NCI-H2081 (cell line): Measurements from ENCODE around the gene OR2AG2.
"Not testable (repeated sequence)": the region's sequence is repeated elsewhere in the genome, so short reads cannot be mapped to it uniquely, and the experiment has no call there.

Experiments
- DNase-seq, 2 experiments: peaks; one replicate each; lab custom pipeline; 2025; lab: John Stamatoyannopoulos, UW

OR2AG2 gene

DNA sequence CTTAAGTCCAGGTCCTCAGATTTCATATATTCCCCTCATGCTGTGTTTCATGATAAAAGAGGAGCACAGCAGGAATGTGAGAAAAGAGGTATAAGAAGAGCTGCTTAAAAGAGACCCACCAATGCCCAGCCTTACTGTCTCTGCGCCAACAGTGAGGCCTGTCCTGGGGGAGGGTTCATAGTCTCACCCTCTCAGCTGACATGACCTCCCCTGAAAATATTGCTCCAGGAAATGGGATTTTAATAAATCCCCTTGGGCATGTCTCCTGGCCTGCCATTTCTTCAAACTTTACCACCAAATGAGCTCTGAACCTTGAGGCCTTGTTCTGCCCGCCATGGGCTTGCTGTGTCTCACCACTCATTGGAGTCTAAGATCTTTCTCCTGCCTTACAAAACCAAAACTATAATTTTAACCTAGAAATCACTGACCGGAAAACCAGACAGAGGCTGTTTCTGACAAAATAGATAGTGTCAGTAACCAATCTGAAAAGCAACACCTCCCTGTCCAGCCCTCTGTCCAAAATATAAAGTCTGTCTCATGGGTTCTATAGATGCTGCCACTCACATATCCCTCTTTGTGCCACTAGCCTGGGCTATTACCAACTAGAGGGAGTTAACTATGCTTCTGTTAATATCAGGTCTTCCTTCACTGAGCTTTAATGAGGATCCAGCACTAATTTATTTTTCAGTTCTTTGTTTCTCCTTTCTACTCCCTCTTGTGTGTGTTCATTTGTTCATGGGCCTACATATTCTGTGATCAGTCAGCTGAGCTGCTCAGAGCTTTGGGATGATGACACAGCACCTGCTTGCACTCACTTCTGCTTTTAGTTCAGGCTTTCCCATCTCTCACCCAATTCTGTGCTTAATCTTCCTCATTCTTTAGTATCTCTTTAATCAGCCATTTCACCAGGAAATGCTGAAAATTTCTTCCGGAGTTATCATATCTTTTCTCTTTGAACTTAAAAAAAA, at the start of gene OR2AG2:
Gene OR2AG2 (minus strand): TSS at position 51 of the 968 bp plus-strand sequence. CDS start 3,019 bp downstream, outside the sequence.
- DNase-seq = no peak

- no peak for DNase-seq
These were observed 47.2 kb upstream of the OR2AG2 start for GRCh38 chr11:6818967-6819366.

GRCh38 chr11:6817694-6818093, 45.9 kb upstream of the OR2AG2 start:
- DNase-seq = no peak

- no peak for DNase-seq
These were observed 41.9 kb upstream of the OR2AG2 start for GRCh38 chr11:6813656-6814055.

DNA sequence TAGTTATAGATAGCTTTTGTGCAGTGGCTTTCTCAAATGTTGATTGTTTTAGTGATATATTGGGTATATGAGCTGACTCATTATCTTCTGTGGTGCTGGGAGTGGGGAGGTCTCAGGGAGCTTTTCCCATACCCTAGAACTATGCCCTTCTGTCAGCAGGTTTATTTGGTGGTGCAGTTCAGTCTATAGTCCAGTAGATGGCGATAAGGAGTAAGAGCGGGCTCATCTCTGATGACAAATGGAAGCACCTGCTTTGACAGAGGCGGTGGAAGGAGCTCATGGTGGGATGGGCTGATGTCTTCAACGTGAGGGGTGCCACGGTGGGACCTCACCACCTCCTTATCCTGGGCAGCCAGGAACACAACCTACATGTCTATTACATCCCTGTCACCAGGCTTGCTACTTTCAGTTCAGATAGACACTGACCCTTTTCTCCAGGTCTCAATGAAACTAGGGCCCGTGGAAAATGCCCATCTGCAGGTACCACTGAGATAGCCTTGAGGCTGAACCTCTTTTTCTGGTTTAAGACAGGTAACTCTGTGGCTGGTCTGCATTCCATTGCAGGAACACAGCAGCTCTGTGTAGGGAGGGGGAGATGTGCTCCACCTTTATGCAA, 40.7 kb upstream of the OR2AG2 start:
- DNase-seq = peak; percentile 18 to 49

DNA sequence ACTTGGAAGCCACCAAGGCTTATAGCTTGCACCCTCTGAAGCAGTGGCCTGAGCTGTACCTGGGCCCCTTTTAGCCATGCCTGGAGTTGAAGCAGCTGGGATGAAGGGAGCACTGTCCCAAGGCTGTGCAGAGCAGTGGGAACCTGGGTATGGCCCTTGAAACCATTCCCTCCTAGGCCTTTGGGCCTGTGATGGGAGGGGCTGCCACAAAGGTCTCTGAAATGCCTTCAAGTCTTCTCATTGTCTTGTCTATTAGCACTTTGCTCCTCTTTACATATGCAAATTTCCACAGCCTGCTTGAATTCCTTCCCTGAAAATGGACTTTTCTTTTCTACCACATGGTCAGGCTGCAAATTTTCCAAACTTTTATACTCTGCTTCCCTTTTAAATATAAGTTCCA, 29.3 kb upstream of the OR2AG2 start:
- not testable (repeated sequence) for DNase-seq

DNA sequence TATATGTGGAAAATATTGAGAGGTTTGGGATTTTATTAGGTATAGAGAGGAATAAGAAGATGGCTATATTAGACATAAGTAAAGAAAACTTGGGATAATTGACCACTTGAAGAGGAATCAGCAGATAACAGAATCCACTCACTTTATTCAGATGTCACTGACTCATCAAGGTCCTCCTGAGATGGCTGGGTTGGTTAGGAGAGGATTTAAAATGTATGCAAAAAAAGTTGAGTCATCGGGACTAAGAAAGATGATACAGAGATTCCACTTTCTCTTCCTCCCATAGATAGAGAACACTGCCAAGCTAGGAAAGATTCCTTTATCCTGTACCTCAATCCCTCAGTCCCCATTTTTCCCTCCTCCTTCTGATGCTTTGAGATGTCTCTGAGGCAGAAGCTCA, 27.6 kb upstream of the OR2AG2 start, which contains the start of gene OR6A2:
Gene OR6A2 (minus strand): TSS at position 288 of the 400 bp plus-strand sequence. CDS start 3,981 bp downstream, outside the sequence.
- no peak for DNase-seq

DNA sequence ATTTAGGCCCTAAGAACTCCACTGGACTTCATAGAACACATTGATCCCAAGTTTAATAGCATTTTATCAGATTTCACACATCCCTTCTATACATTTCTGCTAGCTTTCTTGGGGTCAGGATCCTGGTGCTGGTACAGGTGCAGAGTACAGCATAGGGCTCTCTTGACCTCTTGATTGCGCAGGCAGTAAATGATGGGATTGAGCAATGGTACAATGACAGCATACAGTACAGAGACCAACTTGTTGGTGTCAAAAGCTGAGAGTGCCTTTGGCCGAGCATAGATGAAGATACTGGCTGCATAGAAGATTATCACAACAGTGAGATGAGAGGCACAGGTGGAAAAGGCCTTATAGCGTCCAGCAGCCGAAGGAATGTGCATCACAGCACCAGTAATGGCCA, 22.9 kb upstream of the OR2AG2 start:
- DNase-seq = no peak

GRCh38 chr11:6790546-6790945, 18.8 kb upstream of the OR2AG2 start:
- no peak for DNase-seq

- DNase-seq = no peak
These were observed 10.9 kb upstream of the OR2AG2 start, which contains the start of gene OR2AG1 for GRCh38 chr11:6782720-6783119. TSS of gene OR2AG1 (plus strand) at chr11:6783020. CDS start at chr11:6785038, 2,018 bp downstream.

- no peak for DNase-seq
These were observed 9.1 kb upstream of the OR2AG2 start for GRCh38 chr11:6780829-6781228.

DNA sequence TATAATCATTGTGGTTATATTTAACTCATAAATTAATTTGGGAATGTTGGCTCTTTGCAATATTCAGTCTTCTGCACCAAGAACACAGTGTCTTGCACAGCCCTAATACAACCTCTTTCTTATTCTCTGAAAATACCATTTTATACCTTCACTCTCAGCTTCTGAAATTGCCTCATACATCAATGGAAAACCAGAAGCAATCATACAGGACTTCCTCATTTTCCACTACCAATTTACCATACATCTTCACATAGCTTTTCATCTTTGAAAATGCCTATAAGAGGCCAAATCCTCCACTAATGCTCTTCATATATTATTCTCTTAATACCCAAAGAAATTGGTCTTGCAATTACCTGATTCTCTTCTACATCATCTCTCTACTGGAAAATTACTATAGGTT, 6.7 kb upstream of the OR2AG2 start:
- DNase-seq = no peak

GRCh38 chr11:6757373-6757967, 14.3 kb downstream of the OR2AG2 start:
- DNase-seq = peak; percentile 1 to 60

DNA sequence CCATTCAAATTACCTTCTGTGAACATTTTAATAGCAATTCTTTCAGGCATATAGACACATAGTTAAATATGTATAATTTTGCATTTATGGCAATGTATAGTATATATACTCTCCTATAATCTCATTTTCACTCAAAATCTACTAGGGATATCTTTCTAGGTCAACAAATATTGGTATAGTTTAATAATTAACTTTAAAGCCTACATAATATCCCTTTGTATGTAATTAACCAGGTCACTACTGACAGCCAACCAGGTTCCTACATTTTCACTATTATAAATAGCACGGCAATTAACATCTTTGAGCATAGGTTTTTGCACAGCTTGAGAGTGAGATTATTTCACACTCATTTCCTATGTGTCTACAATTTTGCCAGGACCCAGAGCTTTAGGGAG, 15.8 kb downstream of the OR2AG2 start:
- DNase-seq = no peak

GRCh38 chr11:6755303-6755952, 16.3 kb downstream of the OR2AG2 start:
- peak; percentile 9 to 20 for DNase-seq

DNA sequence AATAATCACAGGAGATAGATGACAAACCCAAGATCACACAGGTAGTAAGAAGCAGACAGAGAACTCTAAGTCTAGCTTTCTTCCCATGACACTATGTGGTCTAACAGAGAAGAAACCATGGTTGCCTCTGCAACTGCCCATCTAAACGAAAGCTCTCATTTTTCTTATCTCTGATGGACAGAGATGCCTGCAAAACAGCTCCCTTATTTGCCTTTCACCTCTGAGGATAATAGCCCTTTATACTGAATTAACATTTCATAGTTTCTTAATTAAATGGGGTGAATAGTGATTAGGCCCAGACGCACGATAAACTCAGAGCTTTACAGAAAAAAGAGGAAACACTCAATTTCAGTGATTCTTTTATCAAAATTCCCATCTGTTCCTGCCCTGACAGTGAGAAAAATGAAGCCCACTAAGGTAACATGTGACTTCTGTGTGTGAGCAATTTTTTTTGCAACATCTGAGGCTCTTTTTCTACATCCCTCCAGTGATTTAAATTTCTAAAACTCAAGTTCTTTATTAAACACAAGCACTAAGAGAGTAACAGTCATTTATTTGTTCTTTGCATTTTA, 24.6 kb downstream of the OR2AG2 start:
- DNase-seq = no peak

DNA sequence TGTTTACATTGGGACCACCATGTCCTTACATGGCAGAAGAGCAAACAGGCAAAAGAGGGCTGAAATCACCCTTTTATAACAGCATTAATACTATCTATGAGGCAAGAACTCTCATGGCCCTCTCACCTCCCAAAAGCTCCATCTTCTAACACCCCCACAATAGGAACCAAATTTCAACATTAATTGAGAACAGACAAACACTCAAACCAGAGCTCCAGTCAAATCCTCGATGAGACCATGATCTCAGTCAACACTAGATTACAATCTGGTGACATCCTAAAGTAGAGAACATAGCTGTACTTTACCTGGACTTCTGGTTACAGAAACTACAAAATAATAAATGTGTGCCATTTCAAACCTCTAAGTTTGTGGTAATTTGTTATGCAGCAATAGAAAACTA, 25.1 kb downstream of the OR2AG2 start:
- no peak for DNase-seq

DNA sequence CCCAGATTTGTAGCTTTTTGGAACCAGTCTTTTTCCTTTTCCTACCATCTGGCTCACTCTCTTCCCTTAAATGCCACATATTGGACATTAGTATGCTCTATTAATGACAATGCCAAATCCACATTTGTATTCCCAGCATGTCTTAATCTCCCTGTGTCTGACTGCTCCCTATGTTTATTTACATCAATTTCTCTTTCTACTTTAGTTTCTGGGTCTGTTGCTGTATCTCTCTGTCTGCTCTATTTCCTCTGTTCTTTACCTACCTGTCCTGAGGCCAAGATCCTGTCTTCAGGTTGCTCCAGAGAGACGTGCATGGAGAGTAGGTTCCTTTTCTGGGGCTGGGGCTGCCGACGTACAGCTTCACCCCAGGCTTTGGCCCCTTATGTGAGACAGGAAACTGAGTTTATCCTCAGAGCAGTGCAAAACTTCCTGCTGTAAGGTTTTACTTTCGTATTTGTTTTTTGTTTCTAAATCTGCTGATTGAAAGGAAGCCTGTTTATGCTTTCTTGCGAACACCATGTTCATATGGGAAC, 25.6 kb downstream of the OR2AG2 start:
- DNase-seq = no peak

- DNase-seq = no peak
These were observed 26.2 kb downstream of the OR2AG2 start for GRCh38 chr11:6745465-6746015.

GRCh38 chr11:6745018-6745417, 26.8 kb downstream of the OR2AG2 start:
- DNase-seq = no peak

GRCh38 chr11:6742260-6742659, 29.5 kb downstream of the OR2AG2 start:
- DNase-seq = no peak
